GM11168 (cell line): ENCODE measurements around the gene FCGR3B.
"Not testable (repeated sequence)": the region's sequence is repeated elsewhere in the genome, so short reads cannot be mapped to it uniquely, and the experiment has no call there.

Experiments used
- in situ Hi-C: fragments of 300-500 bp; cut with MboI; formaldehyde crosslinking; loops from one replicate; pipeline ENCODE4 v1.12.0; 2022; ENCODE audit warnings: low sequenced_read_pairs; ENCODE audit not compliant: unreplicated experiment

Gene FCGR3B

GRCh38 chr1:161642697-161643096 lies 11.7 kb upstream of the FCGR3B start:
- in situ Hi-C loops = not testable (repeated sequence)

DNA sequence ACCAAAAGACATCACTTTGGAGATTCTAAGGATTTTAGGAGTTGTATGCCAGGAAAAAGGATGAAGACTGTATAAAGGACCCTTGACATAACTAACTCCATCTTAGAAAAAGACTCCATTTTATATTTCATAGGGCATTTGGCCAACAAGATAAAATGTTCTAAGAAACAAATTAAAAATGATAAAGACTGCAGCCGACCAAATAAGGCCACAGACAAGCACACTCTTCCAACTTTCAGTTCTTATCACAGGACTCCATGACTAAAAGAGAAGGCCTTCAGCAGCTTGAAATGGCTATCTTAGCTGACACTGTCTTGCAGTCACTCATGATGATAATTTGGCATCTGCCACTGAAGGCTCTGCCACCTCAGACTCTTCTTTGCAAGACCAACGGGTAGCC lies 8.2 kb upstream of the FCGR3B start:
- in situ Hi-C loops = loop anchor here (5.0 kb wide), 1 partner anchor 82 kb away; no protein-coding TSS in a partner anchor

GRCh38 chr1:161638251-161638993 lies 7.4 kb upstream of the FCGR3B start:
- in situ Hi-C loops = loop anchor here (5.0 kb wide), 1 partner anchor 81 kb away; no protein-coding TSS in a partner anchor

- in situ Hi-C loops = loop anchor here (5.0 kb wide), 1 partner anchor 80 kb away; no protein-coding TSS in a partner anchor
These were observed 6.0 kb upstream of the FCGR3B start for GRCh38 chr1:161636976-161637375.

GRCh38 chr1:161636189-161636782 lies 5.3 kb upstream of the FCGR3B start:
- in situ Hi-C loops = loop anchor here (5.0 kb wide), 1 partner anchor 79 kb away; no protein-coding TSS in a partner anchor

GRCh38 chr1:161634993-161635392 lies 4.0 kb upstream of the FCGR3B start:
- in situ Hi-C loops = loop anchor here (5.0 kb wide), 1 partner anchor 78 kb away; no protein-coding TSS in a partner anchor

DNA sequence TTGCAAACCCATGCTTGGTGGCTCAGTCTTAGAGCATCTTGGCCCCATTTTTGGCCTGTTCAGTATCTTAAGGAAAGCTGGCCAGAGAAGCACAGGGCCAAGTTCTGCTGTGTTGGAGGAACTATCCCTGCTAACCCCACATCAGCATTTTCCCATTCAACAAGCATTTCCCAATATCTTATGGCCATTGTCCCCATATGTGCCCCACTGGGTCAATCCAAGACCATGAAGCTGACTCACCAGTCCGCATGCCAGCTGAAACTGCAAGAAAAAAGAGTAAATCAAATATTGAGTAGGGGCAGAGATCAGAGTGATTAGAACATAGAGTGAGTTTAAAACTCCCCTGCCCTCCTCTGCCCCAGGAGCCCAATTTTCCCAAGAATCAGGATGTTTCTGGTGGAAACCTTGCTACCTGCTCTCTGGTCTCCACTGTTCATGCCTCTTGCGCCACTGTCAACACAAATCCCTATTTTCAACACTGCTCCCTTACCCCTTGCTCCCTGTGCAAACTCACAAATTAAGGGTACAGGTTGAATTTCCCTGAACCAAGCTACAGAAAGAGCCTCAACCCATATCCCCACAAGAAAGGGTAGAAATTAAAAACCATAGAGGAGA lies 741 bp downstream of the FCGR3B start:
- in situ Hi-C loops = not testable (repeated sequence)

DNA sequence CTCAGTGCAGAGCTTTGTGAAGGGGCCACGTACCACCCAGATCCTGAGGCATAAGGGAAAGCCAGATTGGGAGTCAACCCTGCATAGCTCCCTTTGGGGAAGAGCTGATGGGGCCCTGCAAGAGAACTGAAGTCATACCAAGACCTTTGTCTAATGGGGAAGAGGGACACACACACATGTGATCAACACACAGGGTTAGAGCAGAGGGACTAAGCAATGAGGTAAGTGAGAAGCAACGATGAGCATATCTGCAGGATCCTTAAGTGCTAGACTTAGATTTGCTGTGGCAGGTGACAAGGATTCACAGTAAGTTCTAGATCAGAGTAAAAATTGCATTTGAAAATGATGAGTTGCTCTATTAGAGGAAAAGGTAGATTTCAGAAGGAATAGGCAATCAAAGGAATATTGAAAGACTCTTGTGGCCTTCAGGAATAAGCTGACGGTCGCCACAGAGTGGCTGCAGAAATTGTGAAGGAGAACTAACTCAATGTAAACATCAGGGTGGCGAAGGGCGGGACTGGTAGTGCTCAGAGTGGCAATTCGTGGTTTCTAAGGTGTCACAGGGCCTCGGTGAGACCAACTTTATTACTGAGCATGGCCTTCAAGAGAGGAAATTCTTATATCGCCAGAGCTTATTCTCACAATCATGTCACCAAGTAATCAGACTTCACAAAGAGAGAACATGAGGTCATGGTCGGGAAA lies 4.4 kb downstream of the FCGR3B start:
- in situ Hi-C loops = not testable (repeated sequence)

- in situ Hi-C loops = not testable (repeated sequence)
These were observed 6.4 kb downstream of the FCGR3B start for GRCh38 chr1:161624605-161625004.

DNA sequence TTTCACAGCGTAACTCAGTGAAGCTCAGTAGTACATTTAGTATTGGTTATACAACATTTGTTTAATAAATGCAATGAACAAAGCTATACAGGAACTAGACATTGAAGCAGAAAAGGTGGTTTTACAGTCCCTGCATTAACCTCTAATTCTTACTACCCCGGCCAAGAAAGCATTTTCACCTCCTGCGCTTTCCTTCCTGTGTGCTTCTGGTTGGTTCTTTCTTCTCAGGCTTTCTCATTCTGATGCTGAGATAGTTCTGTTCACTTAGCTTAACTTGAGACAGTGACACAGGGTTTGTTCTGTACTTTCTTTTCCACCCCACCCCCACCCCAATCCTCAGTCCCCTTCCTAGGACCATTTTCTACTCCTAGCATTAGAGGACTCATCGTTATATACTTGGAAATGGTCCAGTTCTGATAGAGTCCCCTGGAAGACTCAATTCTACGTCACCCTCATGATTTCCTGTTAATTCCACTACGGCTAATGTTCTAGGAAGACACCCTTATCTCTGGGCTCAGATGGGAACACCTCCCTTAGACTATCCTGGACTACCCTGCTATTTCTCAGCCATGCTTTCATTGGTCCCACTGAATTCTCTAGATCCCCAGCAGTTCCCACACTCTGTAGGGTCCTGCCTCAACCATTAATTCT lies 7.5 kb downstream of the FCGR3B start:
- in situ Hi-C loops = not testable (repeated sequence)

GRCh38 chr1:161622054-161622453 lies 8.9 kb downstream of the FCGR3B start:
- in situ Hi-C loops = not testable (repeated sequence)

- in situ Hi-C loops = not testable (repeated sequence)
These were observed 9.6 kb downstream of the FCGR3B start for GRCh38 chr1:161621181-161622000.

DNA sequence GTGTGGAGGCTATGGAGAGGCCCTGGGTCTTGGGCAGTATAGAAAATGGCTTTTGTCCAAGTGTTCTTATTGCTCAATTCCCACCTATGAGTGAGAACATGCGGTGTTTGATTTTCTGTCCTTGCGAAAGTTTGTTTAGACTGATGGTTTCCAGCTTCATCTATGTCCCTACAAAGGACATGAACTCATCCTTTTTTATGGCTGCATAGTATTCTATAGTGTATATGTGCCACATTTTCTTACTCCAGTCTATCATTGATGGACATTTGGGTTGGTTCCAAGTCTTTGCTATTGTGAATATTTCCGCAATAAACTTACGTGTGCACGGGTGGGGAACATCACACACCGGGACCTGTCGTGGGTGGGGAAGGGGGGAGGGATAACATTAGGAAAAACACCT lies 10.6 kb downstream of the FCGR3B start:
- in situ Hi-C loops = not testable (repeated sequence)

GRCh38 chr1:161618517-161618916 lies 12.5 kb downstream of the FCGR3B start:
- in situ Hi-C loops = not testable (repeated sequence)

DNA sequence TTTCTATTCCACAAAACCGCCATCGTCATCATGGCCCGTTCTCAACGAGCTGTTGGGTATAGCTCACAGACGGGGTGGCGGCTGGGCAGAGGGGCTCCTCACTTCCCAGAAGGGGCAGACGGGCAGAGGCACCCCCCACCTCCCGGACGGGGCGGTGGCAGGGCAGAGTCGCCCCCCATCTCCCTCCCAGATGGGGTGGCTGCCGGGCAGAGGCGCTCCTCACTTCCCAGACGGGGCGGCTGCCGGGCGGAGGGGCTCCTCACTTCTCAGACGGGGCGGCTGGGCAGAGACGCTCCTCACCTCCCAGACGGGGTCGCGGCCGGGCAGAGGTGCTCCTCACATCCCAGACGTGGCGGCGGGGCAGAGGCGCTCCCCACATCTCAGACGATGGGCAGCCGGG lies 14.6 kb downstream of the FCGR3B start:
- in situ Hi-C loops = not testable (repeated sequence)

- in situ Hi-C loops = not testable (repeated sequence)
These were observed 17.8 kb downstream of the FCGR3B start for GRCh38 chr1:161613142-161613514.

- in situ Hi-C loops = not testable (repeated sequence)
These were observed 18.4 kb downstream of the FCGR3B start for GRCh38 chr1:161612322-161613141.

- in situ Hi-C loops = not testable (repeated sequence)
These were observed 19.1 kb downstream of the FCGR3B start for GRCh38 chr1:161611866-161612321.
